Neural cell (in vitro differentiated cells): ENCODE data around the gene NOC2L.

ENCODE experiments used
- CTCF ChIP-seq: fragments of 450-650 bp; IDR thresholded peaks from 2 replicates; pipeline ENCODE4 v1.5.1; 2014; ENCODE audit warnings: antibody characterized with exemption, mild to moderate bottlenecking, moderate library complexity; ENCODE audit not compliant: poor library complexity, severe bottlenecking
- TAF1 ChIP-seq: IDR thresholded peaks from 2 replicates; pipeline ENCODE4 v1.6.1; 2012; ENCODE audit warnings: low read depth

GRCh38 chr1:982765-983436 lies 23.8 kb upstream of the NOC2L start:
- TF ChIP-seq TAF1 (no peak), CTCF (no peak)
